Measurements from ENCODE around the gene MB.

Gene MB

GRCh38 chr22:35657571-35658312 lies 40.6 kb upstream of the MB start:
- no peak for TF ChIP-seq TOX (CRISPR knock-in tag; IDR thresholded peaks at IDR 0.05; ENCODE audit: borderline replicate concordance)
- ATAC-seq, result no peak

- TF ChIP-seq ZFP30 (CRISPR knock-in tag; IDR thresholded peaks at IDR 0.05), result no peak
- no peak for TF ChIP-seq ZFP3 (CRISPR knock-in tag; IDR thresholded peaks at IDR 0.05)
- no peak for TF ChIP-seq CSDC2 (CRISPR knock-in tag; IDR thresholded peaks at IDR 0.05)
- TF ChIP-seq, protein P1, sequence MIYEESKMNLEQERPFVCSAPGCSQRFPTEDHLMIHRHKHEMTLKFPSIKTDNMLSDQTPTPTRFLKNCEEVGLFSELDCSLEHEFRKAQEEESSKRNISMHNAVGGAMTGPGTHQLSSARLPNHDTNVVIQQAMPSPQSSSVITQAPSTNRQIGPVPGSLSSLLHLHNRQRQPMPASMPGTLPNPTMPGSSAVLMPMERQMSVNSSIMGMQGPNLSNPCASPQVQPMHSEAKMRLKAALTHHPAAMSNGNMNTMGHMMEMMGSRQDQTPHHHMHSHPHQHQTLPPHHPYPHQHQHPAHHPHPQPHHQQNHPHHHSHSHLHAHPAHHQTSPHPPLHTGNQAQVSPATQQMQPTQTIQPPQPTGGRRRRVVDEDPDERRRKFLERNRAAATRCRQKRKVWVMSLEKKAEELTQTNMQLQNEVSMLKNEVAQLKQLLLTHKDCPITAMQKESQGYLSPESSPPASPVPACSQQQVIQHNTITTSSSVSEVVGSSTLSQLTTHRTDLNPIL (CRISPR knock-in tag; IDR thresholded peaks at IDR 0.05; ENCODE audit: low read depth), result no peak
- no peak for TF ChIP-seq ZNF70 (CRISPR knock-in tag; IDR thresholded peaks at IDR 0.05)
- TF ChIP-seq TCF4 (CRISPR knock-in tag; IDR thresholded peaks at IDR 0.05; ENCODE audit: borderline replicate concordance), result peak; percentile 91; the same call in 1 of the 2 replicates
- TF ChIP-seq PATZ1 (CRISPR knock-in tag; IDR thresholded peaks at IDR 0.05; ENCODE audit: borderline replicate concordance), result no peak
- TF ChIP-seq ZNF8 (CRISPR knock-in tag; IDR thresholded peaks at IDR 0.05), result no peak
- no peak for TF ChIP-seq ZNF565 (CRISPR knock-in tag; conservative IDR thresholded peaks at IDR 0.05; ENCODE audit: low read depth)
- TF ChIP-seq TSHZ2 (CRISPR knock-in tag; IDR thresholded peaks at IDR 0.05), result peak; percentile 64; the same call in 1 of the 2 replicates
- no peak for TF ChIP-seq OSR1 (CRISPR knock-in tag; IDR thresholded peaks at IDR 0.05)
- no peak for TF ChIP-seq SNAI2 (CRISPR knock-in tag; IDR thresholded peaks at IDR 0.05)
- no peak for ATAC-seq
These were observed 39.2 kb upstream of the MB start for GRCh38 chr22:35656284-35656752.

GRCh38 chr22:35653824-35654223 lies 36.7 kb upstream of the MB start:
- no peak for ATAC-seq
- no peak for TF ChIP-seq ZNF565 (CRISPR knock-in tag; conservative IDR thresholded peaks at IDR 0.05; ENCODE audit: low read depth)
- no peak for TF ChIP-seq ZFP3 (CRISPR knock-in tag; IDR thresholded peaks at IDR 0.05)
- TF ChIP-seq ZFP30 (CRISPR knock-in tag; IDR thresholded peaks at IDR 0.05), result no peak
- no peak for TF ChIP-seq ARNTL (CRISPR knock-in tag; IDR thresholded peaks at IDR 0.05; ENCODE audit: borderline replicate concordance, low read depth)
- TF ChIP-seq ZNF8 (CRISPR knock-in tag; IDR thresholded peaks at IDR 0.05), result no peak
- no peak for TF ChIP-seq POU6F1 (CRISPR knock-in tag; IDR thresholded peaks at IDR 0.05; ENCODE audit: borderline replicate concordance, low read depth)
- no peak for TF ChIP-seq ISL1 (CRISPR knock-in tag; IDR thresholded peaks at IDR 0.05)
- no peak for TF ChIP-seq CSDC2 (CRISPR knock-in tag; IDR thresholded peaks at IDR 0.05)
- TF ChIP-seq, protein P1 (CRISPR knock-in tag; IDR thresholded peaks at IDR 0.05; ENCODE audit: low read depth), result no peak
- TF ChIP-seq ZC3H10 (CRISPR knock-in tag; IDR thresholded peaks at IDR 0.05), result no peak
- no peak for TF ChIP-seq TCF4 (CRISPR knock-in tag; IDR thresholded peaks at IDR 0.05; ENCODE audit: borderline replicate concordance)
- no peak for TF ChIP-seq ESRRG (CRISPR knock-in tag; IDR thresholded peaks at IDR 0.05)
- TF ChIP-seq SNAI2 (CRISPR knock-in tag; IDR thresholded peaks at IDR 0.05), result no peak
- no peak for TF ChIP-seq TOX (CRISPR knock-in tag; IDR thresholded peaks at IDR 0.05; ENCODE audit: borderline replicate concordance)
- TF ChIP-seq CSRNP3 (CRISPR knock-in tag; IDR thresholded peaks at IDR 0.05), result no peak

All from SK-N-SH treated with all-trans-retinoic acid at 6 μM for 48 hours (cell line).